ENCODE data around the gene GNB1L. TPM values are rescaled to one million over a fixed set of nuclear protein-coding genes. Genes with fewer than 3 reads are reported as not detected.

Gene GNB1L
- total RNA-seq, 2 donors from 2014 or later, result 2.6 to 4.7 TPM

DNA sequence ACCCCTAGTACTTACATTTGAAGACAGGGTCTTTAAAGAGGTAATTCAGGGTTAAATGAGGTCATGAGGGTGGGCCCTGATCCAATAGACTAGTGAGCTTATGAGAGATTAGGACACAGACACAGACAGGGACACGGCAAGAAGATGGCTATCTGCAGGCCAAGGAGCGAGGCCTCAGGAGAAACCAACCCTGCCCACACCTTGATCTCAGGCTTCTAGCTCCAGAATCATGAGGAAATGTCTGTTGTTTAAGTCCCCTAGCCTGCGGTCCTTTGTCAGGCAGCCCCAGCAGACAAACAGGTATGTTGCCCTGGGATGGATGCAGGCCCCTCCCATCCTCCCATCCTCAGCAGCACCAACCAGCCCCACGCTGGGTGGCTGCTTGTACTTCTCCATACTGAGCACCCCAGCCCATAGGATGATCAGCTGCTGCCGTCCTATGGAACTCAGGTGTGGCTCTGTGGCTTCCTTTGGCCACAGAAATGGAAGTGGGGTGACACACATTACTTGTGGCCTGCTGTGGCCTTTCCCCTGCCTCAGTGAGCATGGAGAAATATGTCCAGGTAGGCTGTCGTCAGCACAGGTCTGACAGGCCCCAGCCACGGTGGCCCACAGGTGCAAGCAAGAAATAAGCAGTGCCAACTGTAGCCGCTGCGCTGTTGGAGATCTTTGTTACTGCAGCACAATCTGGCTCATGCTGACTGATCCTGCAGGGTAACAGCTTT, 7.9 kb downstream of the GNB1L start:
- no peaks in the 10 kb centered on the region for H3K27me3 ChIP-seq
- no peaks in the 10 kb centered on the region for H3K9me3 ChIP-seq
- no peak overlapping the region for H3K27ac ChIP-seq
- H3K36me3 ChIP-seq, result peaks cover 14% of the 10 kb centered on the region
- peak; percentile 42 for DNase-seq (ENCODE audit: low spot score)
- H3K4me3 ChIP-seq, result no peak overlapping the region
- peaks cover 0 to 26% of the 10 kb centered on the region in 2 donors for H3K4me1 ChIP-seq
- TF ChIP-seq, protein P1, sequence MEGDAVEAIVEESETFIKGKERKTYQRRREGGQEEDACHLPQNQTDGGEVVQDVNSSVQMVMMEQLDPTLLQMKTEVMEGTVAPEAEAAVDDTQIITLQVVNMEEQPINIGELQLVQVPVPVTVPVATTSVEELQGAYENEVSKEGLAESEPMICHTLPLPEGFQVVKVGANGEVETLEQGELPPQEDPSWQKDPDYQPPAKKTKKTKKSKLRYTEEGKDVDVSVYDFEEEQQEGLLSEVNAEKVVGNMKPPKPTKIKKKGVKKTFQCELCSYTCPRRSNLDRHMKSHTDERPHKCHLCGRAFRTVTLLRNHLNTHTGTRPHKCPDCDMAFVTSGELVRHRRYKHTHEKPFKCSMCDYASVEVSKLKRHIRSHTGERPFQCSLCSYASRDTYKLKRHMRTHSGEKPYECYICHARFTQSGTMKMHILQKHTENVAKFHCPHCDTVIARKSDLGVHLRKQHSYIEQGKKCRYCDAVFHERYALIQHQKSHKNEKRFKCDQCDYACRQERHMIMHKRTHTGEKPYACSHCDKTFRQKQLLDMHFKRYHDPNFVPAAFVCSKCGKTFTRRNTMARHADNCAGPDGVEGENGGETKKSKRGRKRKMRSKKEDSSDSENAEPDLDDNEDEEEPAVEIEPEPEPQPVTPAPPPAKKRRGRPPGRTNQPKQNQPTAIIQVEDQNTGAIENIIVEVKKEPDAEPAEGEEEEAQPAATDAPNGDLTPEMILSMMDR (IDR thresholded peaks at IDR 0.05), result no peak

DNA sequence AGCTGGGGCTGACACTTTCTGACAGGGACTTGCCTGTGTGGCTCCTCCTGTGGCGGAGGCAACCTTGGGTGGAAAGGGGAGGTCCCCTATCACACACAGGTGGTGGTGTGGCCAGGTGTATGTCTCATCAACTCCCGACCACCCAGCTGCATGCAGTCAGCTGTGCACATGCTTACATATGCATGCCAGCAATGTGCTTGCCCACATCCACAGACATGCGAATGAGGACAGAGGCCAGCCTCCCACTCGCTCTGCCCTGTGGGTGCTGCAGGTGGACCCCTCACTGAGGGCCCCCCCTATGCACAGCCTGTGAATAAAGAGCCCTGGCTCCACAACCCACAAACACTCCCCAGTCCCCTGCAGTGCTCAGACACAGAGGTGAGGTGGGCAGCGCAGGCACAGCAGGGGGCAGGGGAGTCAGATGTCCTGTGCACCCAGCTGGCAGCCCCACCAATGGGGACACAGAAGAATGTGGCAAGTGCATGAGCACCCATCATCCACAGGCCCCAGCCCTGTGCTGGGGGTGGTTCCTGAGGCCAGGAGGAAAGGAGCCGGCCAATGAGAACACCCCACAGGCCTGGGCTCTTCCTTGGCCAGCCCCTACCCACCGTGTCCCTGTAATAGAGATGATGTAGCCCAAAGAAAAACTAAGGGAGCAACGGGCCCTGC, 9.5 kb downstream of the GNB1L start:
- DNase-seq (ENCODE audit: low spot score), result peak; percentile 52
- Histone ChIP-seq H3K27me3 (no peaks in the 10 kb centered on the region), H3K4me3 (no peak overlapping the region), H3K4me1 (peaks cover 0 to 26% of the 10 kb centered on the region in 2 donors), H3K27ac (no peak overlapping the region), H3K9me3 (no peaks in the 10 kb centered on the region), H3K36me3 (no peaks in the 10 kb centered on the region)
- TF ChIP-seq, protein P1 (IDR thresholded peaks at IDR 0.05), result no peak

DNA sequence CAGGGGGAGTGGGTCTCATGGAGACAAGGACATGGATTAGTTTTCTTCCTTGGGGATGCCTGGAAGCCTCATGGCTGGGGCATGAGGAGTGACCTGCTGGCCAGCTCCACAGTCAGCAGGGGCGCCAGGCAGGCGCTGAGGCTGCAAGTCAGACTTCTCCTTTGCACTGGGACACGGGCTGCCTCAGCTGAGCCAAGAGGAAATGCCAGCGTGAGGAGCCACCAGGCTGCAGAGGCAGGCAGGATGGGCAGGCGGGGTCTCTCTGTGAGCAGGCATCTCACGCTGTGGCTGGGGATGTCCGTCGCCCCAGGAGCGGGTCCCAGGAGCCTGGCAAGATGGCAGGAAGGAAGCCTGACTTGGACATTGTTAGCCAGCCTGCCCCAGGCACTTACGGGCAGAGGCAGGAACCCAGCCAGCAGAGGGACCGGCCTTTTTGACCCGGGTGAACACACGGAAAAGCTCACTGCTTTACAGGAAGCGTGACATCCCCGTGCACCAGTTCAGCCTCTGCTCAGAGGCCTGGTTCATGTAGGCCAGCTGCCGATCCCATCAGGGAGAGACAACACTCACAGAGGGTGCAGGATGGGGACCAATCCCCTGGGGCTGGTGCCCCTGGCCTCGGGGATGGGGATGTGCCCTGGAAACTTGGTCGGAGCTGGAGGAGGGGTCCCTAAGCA, 10.2 kb downstream of the GNB1L start:
- H3K9me3 ChIP-seq, result no peaks in the 10 kb centered on the region
- DNase-seq (ENCODE audit: low spot score), result peak; percentile 73
- H3K27ac ChIP-seq, result peak overlapping the region in 1 of 2 donors; percentile 24
- H3K4me3 ChIP-seq, result no peak overlapping the region
- TF ChIP-seq, protein P1 (IDR thresholded peaks at IDR 0.05), result no peak
- no peaks in the 10 kb centered on the region for H3K27me3 ChIP-seq
- peaks cover 0 to 26% of the 10 kb centered on the region in 2 donors for H3K4me1 ChIP-seq
- no peaks in the 10 kb centered on the region for H3K36me3 ChIP-seq

DNA sequence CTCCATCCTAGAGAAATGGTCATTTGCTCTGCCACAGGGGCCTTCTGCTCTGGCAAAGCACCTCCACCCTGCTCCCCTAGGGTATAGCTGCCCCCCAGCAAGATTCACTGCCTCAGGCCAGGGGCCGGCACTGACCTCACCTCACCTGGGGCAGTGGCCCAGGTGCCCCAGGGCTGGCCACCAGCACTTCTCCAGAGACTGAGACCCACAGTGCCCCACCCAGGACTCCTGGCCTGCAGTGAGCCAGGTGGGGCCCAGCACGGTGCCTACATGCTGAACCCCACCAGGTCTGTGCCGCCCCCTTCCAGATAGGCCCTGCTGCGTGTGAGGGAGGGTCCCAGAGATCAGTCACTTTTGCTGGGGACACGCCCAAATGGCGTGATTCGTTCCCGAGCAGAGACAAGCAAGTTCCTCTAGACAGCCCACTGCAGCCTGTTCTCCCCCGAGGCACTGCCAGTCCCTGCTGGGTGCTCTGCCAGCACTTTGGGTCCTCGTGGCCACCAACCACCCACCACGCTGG, 10.8 kb downstream of the GNB1L start:
- TF ChIP-seq, protein P1 (IDR thresholded peaks at IDR 0.05), result no peak
- Histone ChIP-seq H3K4me1 (peaks cover 0 to 26% of the 10 kb centered on the region in 2 donors), H3K9me3 (no peaks in the 10 kb centered on the region), H3K27ac (peak overlapping the region in 1 of 2 donors; percentile 24), H3K27me3 (no peaks in the 10 kb centered on the region), H3K36me3 (no peaks in the 10 kb centered on the region), H3K4me3 (no peak overlapping the region)
- DNase-seq (ENCODE audit: low spot score), result no peak

DNA sequence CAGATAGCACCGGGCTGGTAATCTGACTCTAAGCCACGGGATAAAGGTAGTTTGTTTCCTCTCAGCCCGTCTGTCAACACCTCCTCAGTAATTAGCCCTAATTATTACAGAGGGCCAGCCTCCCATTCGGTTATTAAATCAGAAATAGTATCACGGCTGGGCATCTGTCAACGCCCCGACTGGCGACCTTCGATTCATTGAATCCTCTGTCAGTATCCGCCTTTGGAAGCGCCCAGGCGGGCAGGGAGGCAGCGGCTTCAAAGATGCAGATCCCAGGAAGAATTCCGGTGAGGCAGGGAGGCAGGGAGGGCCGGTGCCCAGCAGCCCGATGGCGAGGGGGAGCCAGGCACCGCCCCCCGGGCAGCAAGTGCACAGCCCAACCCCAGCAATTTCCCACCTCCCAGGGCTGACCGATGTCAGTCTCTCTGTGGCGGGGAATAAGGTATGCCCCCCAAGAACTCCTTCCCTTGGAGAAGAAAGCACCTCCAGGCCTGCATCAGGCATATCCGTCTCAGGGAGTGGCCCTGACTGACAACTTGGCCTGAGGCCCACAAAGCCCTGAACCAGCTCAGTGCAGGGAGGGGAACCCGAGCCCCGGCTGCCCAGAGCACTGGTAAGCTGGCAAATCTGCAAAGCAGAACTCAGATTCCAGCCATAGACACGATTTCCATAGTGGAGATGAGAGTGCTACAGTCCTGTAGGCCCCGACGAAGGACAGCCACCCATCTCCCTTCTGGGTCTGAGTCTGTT, 11.4 kb downstream of the GNB1L start:
- no peaks in the 10 kb centered on the region for H3K9me3 ChIP-seq
- no peak overlapping the region for H3K4me3 ChIP-seq
- no peaks in the 10 kb centered on the region for H3K27me3 ChIP-seq
- H3K4me1 ChIP-seq, result peaks cover 0 to 26% of the 10 kb centered on the region in 2 donors
- H3K27ac ChIP-seq, result no peak overlapping the region
- TF ChIP-seq, protein P1 (IDR thresholded peaks at IDR 0.05), result no peak
- H3K36me3 ChIP-seq, result no peaks in the 10 kb centered on the region
- DNase-seq (ENCODE audit: low spot score), result peak; percentile 51

Measured in right atrium auricular region (tissue), 2 donors.